ENCODE measurements around the gene NRM. TPM values are rescaled to one million over a fixed set of nuclear protein-coding genes. Genes with fewer than 3 reads are reported as not detected.
A peak's percentile ranks its signal among the peaks of the same experiment; 100 is the strongest.

NRM gene
- total RNA-seq, 3 donors from 2014 or later, result 1.8 to 4.0 (median 2.3) TPM

DNA sequence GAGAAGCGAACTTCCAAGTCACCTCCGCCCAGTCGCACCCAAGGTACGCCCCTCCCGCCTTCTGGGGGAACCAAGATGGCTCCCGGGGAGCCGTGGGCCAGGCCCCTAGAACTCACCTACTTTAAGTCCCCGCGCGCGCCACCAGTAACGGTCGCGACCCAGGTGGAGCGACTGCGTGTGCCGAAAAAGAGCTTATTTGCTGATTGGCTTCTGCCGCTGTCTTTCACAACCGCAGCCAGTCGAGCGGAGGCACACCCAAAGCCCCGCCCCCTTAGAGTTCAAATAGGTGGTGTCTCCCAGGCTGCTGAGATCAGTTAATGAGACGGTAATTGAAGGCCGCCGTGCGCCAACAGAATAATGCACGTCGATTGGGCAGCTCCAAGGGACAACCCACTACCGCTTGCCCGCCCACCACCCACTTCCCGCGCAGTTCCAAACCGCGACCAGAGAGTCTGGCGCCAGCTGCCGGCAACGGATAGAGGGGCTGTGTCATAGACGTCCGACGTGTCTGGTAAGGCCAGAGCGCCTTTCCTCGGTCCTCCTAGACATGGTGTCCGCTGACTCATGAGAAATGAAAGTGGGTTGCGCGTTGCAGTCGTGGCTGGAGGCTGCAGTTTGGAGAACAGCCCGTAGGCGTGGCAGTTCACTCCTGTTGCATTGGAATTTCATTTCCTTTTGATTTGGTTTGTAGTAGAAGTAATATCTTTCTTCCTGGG, 26.5 kb upstream of the NRM start, which contains the start of gene MDC1:
TSS of gene MDC1 (minus strand) at position 153 of the 716 bp plus-strand sequence. CDS start 2,106 bp downstream, outside the sequence.
- DNase-seq (ENCODE audit: low spot score in 2 of 2), result peak; percentile 99 to 100
- Histone ChIP-seq H3K27me3 (no peaks in the 10 kb centered on the region), H3K27ac (peak within 1 kb of the TSS; percentile 93 to 96), H3K4me3 (peak within 1 kb of the TSS; percentile 55 to 86 (median 65)), H3K36me3 (peaks cover 9% of the 10 kb centered on the region), H3K9me3 (no peaks in the 10 kb centered on the region), H3K4me1 (peaks cover 0 to 14% of the 10 kb centered on the region in 2 donors)
- TF ChIP-seq POLR2AphosphoS5 (IDR thresholded peaks at IDR 0.05) (peak; percentile 89 to 91 (median 89)), CTCF (IDR thresholded peaks at IDR 0.05) (peak; percentile 36 to 48 (median 42)), POLR2A (IDR thresholded peaks at IDR 0.05) (no peak)
- intact Hi-C loops (cut with DNase I; ENCODE audit: low total_unique reads), result no loop called here

DNA sequence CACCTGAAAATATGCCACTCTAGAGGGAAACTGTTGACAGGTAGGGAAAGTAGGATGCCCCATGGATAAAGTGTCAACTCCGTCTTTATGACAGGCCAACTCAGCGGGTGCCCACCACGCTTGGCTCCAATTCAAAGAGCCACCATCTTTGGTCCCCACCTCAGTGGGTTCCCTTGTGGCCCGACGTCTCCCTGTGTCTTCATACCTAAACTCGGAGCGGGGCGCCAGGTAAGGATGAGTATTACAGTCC, 26.0 kb upstream of the NRM start:
- DNase-seq (ENCODE audit: low spot score in 2 of 2), result no peak
- Histone ChIP-seq H3K36me3 (peaks cover 9% of the 10 kb centered on the region), H3K4me3 (peak overlapping the region; percentile 55 to 86 (median 65)), H3K27ac (peak overlapping the region; percentile 93 to 96), H3K27me3 (no peaks in the 10 kb centered on the region), H3K4me1 (peaks cover 0 to 14% of the 10 kb centered on the region in 2 donors), H3K9me3 (no peaks in the 10 kb centered on the region)
- peak in 1 of 3 donors; percentile 21 for TF ChIP-seq CTCF (IDR thresholded peaks at IDR 0.05)
- TF ChIP-seq POLR2A (IDR thresholded peaks at IDR 0.05), result no peak
- intact Hi-C loops (cut with DNase I; ENCODE audit: low total_unique reads), result no loop called here

DNA sequence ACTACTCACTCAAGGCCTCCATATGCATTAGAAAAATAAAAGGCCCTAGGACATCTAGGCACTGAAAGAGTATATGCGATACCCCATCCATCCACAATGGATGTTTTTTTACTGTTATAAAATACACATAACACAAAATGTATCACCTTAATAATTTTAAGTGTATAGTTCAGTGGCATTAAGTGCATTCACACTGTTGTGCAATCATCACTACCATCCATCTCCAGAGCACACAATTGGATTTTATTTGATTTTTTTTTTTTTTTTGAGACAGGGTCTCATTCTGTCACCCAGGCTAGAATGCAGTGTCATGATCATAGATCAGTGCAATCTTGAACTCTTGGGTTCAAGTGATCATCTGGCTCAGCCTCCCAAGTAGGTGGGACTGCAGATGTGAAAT, 23.5 kb upstream of the NRM start:
- H3K4me3 ChIP-seq, result no peak overlapping the region
- intact Hi-C loops (cut with DNase I; ENCODE audit: low total_unique reads), result no loop called here

DNA sequence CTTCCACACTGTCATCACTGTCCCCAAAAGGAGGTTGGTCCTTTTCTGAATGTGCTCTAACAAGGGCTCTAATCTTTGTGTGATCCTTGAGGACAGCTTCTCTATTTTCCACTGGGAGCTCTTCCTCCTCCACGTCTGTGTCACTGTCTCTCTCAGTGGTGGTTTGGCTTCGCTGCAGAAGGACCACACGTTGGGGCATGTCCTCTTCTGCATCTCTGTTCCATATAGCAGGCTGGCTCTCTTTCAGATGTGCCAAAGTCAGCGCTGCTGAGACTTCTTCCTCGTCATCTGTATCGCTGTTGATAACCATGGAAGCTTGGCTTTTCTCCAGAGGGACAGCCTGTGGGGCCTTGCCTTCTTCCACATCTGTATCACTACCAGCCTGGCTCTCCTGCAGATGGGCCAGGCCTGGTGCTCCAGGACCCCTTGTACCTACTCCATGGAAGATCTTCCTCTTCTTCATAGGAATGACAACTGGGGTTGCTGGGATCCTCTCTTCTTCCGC, 21.7 kb upstream of the NRM start:
- peaks cover 9% of the 10 kb centered on the region for H3K36me3 ChIP-seq
- no peak overlapping the region for H3K4me3 ChIP-seq
- no peak overlapping the region for H3K27ac ChIP-seq
- no peak for DNase-seq (ENCODE audit: low spot score in 2 of 2)
- peaks cover 0 to 8% of the 10 kb centered on the region in 2 donors for H3K4me1 ChIP-seq
- no peaks in the 10 kb centered on the region for H3K27me3 ChIP-seq
- H3K9me3 ChIP-seq, result no peaks in the 10 kb centered on the region
- intact Hi-C loops (cut with DNase I; ENCODE audit: low total_unique reads), result no loop called here
- TF ChIP-seq POLR2AphosphoS5 (IDR thresholded peaks at IDR 0.05) (no peak), CTCF (IDR thresholded peaks at IDR 0.05) (no peak), POLR2A (IDR thresholded peaks at IDR 0.05) (no peak)

More for the DNA sequence above, 23.5 kb upstream of the NRM start:
- H3K36me3 ChIP-seq, result peaks cover 9% of the 10 kb centered on the region
- no peak for DNase-seq (ENCODE audit: low spot score in 2 of 2)
- TF ChIP-seq POLR2A (IDR thresholded peaks at IDR 0.05), result no peak
- no peak for TF ChIP-seq CTCF (IDR thresholded peaks at IDR 0.05)
- TF ChIP-seq POLR2AphosphoS5 (IDR thresholded peaks at IDR 0.05), result no peak
- H3K27ac ChIP-seq, result no peak overlapping the region
- H3K27me3 ChIP-seq, result no peaks in the 10 kb centered on the region
- no peaks in the 10 kb centered on the region for H3K9me3 ChIP-seq
- H3K4me1 ChIP-seq, result peaks cover 0 to 10% of the 10 kb centered on the region in 2 donors

GRCh38 chr6:30711758-30712380, 21.1 kb upstream of the NRM start:
- DNase-seq (ENCODE audit: low spot score in 2 of 2), result no peak
- H3K4me1 ChIP-seq, result peaks cover 0 to 8% of the 10 kb centered on the region in 2 donors
- TF ChIP-seq POLR2A (IDR thresholded peaks at IDR 0.05) (no peak), CTCF (IDR thresholded peaks at IDR 0.05) (no peak), POLR2AphosphoS5 (IDR thresholded peaks at IDR 0.05) (no peak)
- no peaks in the 10 kb centered on the region for H3K27me3 ChIP-seq
- H3K36me3 ChIP-seq, result peaks cover 9% of the 10 kb centered on the region
- no peaks in the 10 kb centered on the region for H3K9me3 ChIP-seq
- H3K27ac ChIP-seq, result no peak overlapping the region
- H3K4me3 ChIP-seq, result no peak overlapping the region
- intact Hi-C loops (cut with DNase I; ENCODE audit: low total_unique reads), result no loop called here
